Hematopoietic multipotent progenitor cell treated with erythropoietin and hydrocortisone succinate and interleukin-3 and kit ligand, for 15 days (in vitro differentiated cells): Measurements from ENCODE around the gene TMEM45B.
"Not testable (repeated sequence)": the region's sequence is repeated elsewhere in the genome, so short reads cannot be mapped to it uniquely, and the experiment has no call there.

Experiments used
- DNase-seq: peaks from one replicate; pipeline ENCODE4 v3.0.0-alpha.2; 2015; ENCODE audit warnings: low spot score

Gene TMEM45B

GRCh38 chr11:129815596-129816461 is at the start of gene TMEM45B:
TMEM45B (plus strand) TSS chr11:129815848; CDS start chr11:129852483, 36,635 bp downstream.
- no peak for DNase-seq

GRCh38 chr11:129766898-129767604 is 48.6 kb upstream of the TMEM45B start:
- no peak for DNase-seq

- DNase-seq, result no peak
These were observed 47.8 kb upstream of the TMEM45B start for GRCh38 chr11:129767827-129768226.

GRCh38 chr11:129768356-129768755 is 47.3 kb upstream of the TMEM45B start:
- no peak for DNase-seq

GRCh38 chr11:129769059-129769458 is 46.6 kb upstream of the TMEM45B start:
- no peak for DNase-seq

GRCh38 chr11:129770993-129771392 is 44.7 kb upstream of the TMEM45B start:
- no peak for DNase-seq

- DNase-seq, result not testable (repeated sequence)
These were observed 44.2 kb upstream of the TMEM45B start for GRCh38 chr11:129771456-129771855.

- no peak for DNase-seq
These were observed 36.8 kb upstream of the TMEM45B start for GRCh38 chr11:129778877-129779276.

- no peak for DNase-seq
These were observed 36.3 kb upstream of the TMEM45B start for GRCh38 chr11:129779342-129779741.

GRCh38 chr11:129785383-129786111 is 30.1 kb upstream of the TMEM45B start:
- no peak for DNase-seq

- not testable (repeated sequence) for DNase-seq
These were observed 29.6 kb upstream of the TMEM45B start for GRCh38 chr11:129786112-129786416.

- no peak for DNase-seq
These were observed 28.0 kb upstream of the TMEM45B start for GRCh38 chr11:129787532-129788155.

GRCh38 chr11:129788278-129788677 is 27.4 kb upstream of the TMEM45B start:
- DNase-seq, result no peak

GRCh38 chr11:129790106-129790505 is 25.5 kb upstream of the TMEM45B start:
- DNase-seq, result no peak

GRCh38 chr11:129791515-129791914 is 24.1 kb upstream of the TMEM45B start:
- no peak for DNase-seq

- no peak for DNase-seq
These were observed 23.0 kb upstream of the TMEM45B start for GRCh38 chr11:129792663-129793062.

- no peak for DNase-seq
These were observed 20.6 kb upstream of the TMEM45B start for GRCh38 chr11:129795089-129795488.

GRCh38 chr11:129798212-129798611 is 17.4 kb upstream of the TMEM45B start:
- no peak for DNase-seq

GRCh38 chr11:129800162-129800561 is 15.5 kb upstream of the TMEM45B start:
- not testable (repeated sequence) for DNase-seq

- DNase-seq, result no peak
These were observed 15.0 kb upstream of the TMEM45B start for GRCh38 chr11:129800655-129801054.

- DNase-seq, result no peak
These were observed 12.1 kb upstream of the TMEM45B start for GRCh38 chr11:129803533-129803932.

- no peak for DNase-seq
These were observed 11.6 kb upstream of the TMEM45B start for GRCh38 chr11:129804012-129804411.
